Ovary (tissue), 9 donors: ENCODE data around the gene RGS12. TPM values are rescaled to one million over a fixed set of nuclear protein-coding genes. Genes with fewer than 3 reads are reported as not detected.

ENCODE experiments used
- DNase-seq, 5 donors: peaks; one replicate each; pipeline ENCODE4 v3.0.0-alpha.2; 2019 to 2020
- H3K27ac ChIP-seq, 2 donors: fragments of 200-600 bp; one replicate each; pipeline versions ENCODE4 v1.5.1 to v1.8.0; 2019 to 2022
- H3K27me3 ChIP-seq: fragments of 200-600 bp; one replicate; pipeline ENCODE4 v1.8.0; 2022
- H3K36me3 ChIP-seq: fragments of 200-600 bp; sonication (generic); one replicate; pipeline ENCODE4 v1.5.1; 2019
- H3K4me1 ChIP-seq: one replicate; pipeline ENCODE4 v1.8.1; 2013; ENCODE audit warnings: mild to moderate bottlenecking, moderate library complexity; ENCODE audit not compliant: insufficient read depth
- H3K4me3 ChIP-seq: fragments of 200-600 bp; sonication (generic); one replicate; pipeline ENCODE4 v1.5.1; 2017
- H3K9me3 ChIP-seq, 2 donors: fragments of 200-600 bp in 1 of 2; sonication (generic) in 1 of 2; one replicate each; pipeline versions ENCODE4 v1.5.1 to v1.8.1; 2013 to 2019; ENCODE audit warnings: mild to moderate bottlenecking in 1 of 2, moderate library complexity in 1 of 2
- EP300 ChIP-seq: sonication (generic); formaldehyde crosslinking; IDR thresholded peaks from one replicate; pipeline ENCODE4 v1.6.1; 2017; ENCODE audit warnings: antibody characterized with exemption
- POLR2A ChIP-seq: fragments of 450-650 bp; IDR thresholded peaks from one replicate; pipeline ENCODE4 v1.6.1; 2017; ENCODE audit warnings: antibody characterized with exemption, mild to moderate bottlenecking, moderate library complexity
- WGBS, 3 donors: extraction: QIAGEN DNeasy Blood & Tissue Kit in 1 of 3; methylation state at CpG; one replicate each; pipeline versions ENCODE4 v1.1.5 to v1.1.7; 2013 to 2017; 5-methylcytosine and 5-hydroxymethylcytosine counted together
- intact Hi-C, 4 donors: fragments of 100-400 bp; cut with DNase I; formaldehyde crosslinking; loops; one replicate each; pipeline versions ENCODE4 v1.11.0 to v1.15.1; 2022 to 2023
- polyA plus RNA-seq, 2 donors: library from polyadenylated mRNA; stranded (reverse); fragments of 200-250 nt in 1 of 2; fragments of 350-450 nt in 1 of 2; fragmentation: Illumina TruSeq in 1 of 2; extraction: RNeasy Lipid Tissue Mini Kit (QIAGEN cat#74804) in 1 of 2; gene quantifications; one replicate each; pipeline ENCODE4 v1.2.3, GENCODE V29; 2013 to 2014
- total RNA-seq, 7 donors: library from RNA; depleted of rRNA in 2 of 7; stranded (reverse); fragments of >200 nt in 2 of 7; fragmentation: NEBNext Ultra II Directional in 3 of 7; extraction: Animal tissue kit (Norgen Biotek cat#: 25700) in 3 of 7; gene quantifications; one replicate each; pipeline versions ENCODE4 v1.1.0 to v1.2.4, GENCODE V29; 2016 to 2023
- TF ChIP-seq, protein P1 (sequence below), 3 donors: fragments of 450-650 bp in 2 of 3; fragments of 200-600 bp in 1 of 3; IDR thresholded peaks; one replicate each; pipeline versions ENCODE4 v1.5.1 to v1.8.0; 2016 to 2022; ENCODE audit warnings: antibody characterized with exemption in 3 of 3, mild to moderate bottlenecking in 1 of 3
- donor health status: DM: no; HTN: no; CAD: no; lungs with moderate emphysema.
- donor health status: DM: no; HTN: no; CAD: no.
- donor health status: Bipolar disorder and iron deficiency.
- donor health status: DM: yes; HTN: yes; CAD: no.
- donor health status: DM: no; HTN: no; CAD: no.
- donor health status: DM: yes; HTN: yes; CAD: no.

The RGS12 gene
- total and polyA plus RNA-seq, 9 donors, result 11.4 to 50.7 (median 30.9) TPM

DNA sequence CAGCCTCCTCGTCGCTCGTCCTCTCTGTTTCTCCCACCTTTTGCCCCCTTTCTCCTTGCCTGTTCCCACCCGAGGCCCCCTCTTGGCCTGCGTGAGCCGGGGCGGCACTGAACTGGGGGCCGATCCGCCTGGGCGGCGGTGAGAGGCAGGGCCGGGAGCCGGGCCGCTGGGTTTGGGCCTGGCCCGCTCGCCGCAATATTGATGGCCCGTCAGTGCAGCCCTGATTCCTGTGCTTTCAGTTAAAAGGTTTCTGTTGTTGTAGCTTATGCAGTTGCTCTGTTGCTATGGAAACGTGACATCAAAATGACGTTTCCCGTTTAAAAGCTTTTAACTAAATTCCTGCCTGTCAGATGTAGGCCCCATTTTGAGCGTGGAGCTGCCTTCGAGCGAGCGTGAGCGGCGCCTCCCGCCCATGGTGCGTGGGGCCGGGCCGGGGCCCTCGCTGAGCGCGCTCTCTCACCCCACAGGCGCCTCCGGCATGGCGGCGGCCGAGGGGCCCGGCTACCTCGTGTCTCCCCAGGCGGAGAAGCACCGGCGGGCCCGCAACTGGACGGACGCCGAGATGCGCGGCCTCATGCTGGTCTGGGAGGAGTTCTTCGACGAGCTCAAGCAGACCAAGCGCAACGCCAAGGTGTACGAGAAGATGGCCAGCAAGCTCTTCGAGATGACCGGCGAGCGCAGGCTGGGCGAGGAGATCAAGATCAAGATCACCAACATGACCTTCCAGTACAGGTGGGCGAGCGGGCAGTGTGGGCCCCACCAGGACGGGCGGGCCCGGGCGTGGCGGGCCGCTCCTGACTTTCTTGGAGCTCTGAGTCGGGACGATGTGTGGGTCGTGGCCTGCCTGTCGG, 43.8 kb upstream of the RGS12 start, which contains the start of gene MSANTD1:
Gene MSANTD1 (plus strand): TSS at position 349 of the 851 bp plus-strand sequence. CDS start 64 bp downstream, at position 413.
- H3K36me3 ChIP-seq, result no peaks in the 10 kb centered on the region
- intact Hi-C loops, result no loop called here
- WGBS, 3 donors, result 87 to 90% (median 90%) methylated on average over 72 of the region's 72 CpGs

DNA sequence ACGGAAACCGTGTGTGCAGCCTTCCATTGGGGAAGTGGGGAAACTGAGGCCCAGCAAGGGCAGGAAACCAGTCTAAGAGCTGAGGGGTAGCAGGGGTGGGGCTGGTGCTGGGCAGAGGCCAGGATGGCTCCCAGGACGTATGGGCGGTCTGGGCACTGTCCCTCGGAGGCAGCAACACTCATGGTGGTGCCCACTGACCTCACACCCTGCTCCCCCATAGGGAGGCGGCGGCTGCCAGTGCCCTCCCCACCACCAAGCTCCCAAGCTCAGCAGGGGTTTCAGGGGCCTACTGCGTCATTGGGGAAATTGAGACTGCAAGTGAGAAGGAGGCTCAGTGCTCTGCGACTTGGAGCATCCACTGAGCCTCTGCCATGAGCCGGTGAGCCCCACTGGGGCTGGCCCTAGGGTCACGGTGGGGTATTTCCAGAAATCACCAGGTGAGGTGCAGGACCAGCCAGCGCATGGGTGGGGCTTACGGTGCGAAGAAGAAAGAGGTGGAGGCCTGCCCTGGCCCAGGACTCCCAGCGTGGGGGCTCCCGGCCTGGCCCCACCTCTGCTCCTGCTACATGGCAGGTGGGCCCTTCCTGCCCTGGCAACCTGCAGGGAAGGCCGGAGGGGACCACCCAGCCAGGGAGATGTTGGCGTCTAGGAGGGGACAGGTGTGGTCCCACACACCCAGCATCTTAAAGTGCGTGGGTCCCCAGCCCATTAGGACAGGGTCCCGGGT, 42.9 kb upstream of the RGS12 start:
- H3K36me3 ChIP-seq, result no peaks in the 10 kb centered on the region
- H3K27me3 ChIP-seq, result no peaks in the 10 kb centered on the region
- TF ChIP-seq EP300 (no peak), POLR2A (no peak)
- TF ChIP-seq, protein P1, sequence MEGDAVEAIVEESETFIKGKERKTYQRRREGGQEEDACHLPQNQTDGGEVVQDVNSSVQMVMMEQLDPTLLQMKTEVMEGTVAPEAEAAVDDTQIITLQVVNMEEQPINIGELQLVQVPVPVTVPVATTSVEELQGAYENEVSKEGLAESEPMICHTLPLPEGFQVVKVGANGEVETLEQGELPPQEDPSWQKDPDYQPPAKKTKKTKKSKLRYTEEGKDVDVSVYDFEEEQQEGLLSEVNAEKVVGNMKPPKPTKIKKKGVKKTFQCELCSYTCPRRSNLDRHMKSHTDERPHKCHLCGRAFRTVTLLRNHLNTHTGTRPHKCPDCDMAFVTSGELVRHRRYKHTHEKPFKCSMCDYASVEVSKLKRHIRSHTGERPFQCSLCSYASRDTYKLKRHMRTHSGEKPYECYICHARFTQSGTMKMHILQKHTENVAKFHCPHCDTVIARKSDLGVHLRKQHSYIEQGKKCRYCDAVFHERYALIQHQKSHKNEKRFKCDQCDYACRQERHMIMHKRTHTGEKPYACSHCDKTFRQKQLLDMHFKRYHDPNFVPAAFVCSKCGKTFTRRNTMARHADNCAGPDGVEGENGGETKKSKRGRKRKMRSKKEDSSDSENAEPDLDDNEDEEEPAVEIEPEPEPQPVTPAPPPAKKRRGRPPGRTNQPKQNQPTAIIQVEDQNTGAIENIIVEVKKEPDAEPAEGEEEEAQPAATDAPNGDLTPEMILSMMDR (IDR thresholded peaks at IDR 0.05), result no peak
- peak in 1 of 5 donors; percentile 11 for DNase-seq
- peaks cover 1% of the 10 kb centered on the region for H3K4me1 ChIP-seq
- intact Hi-C loops, result no loop called here
- no peak overlapping the region for H3K27ac ChIP-seq
- 84 to 88% (median 84%) methylated on average over 19 to 20 of the region's 20 CpGs for WGBS, 3 donors
- H3K4me3 ChIP-seq, result no peak overlapping the region
- no peaks in the 10 kb centered on the region for H3K9me3 ChIP-seq

More for the DNA sequence above, 43.8 kb upstream of the RGS12 start, which contains the start of gene MSANTD1:
- Histone ChIP-seq H3K4me3 (no peak within 1 kb of the TSS), H3K27ac (no peak within 1 kb of the TSS), H3K27me3 (no peaks in the 10 kb centered on the region), H3K9me3 (no peaks in the 10 kb centered on the region), H3K4me1 (peaks cover 1% of the 10 kb centered on the region)
- no peak for DNase-seq
- TF ChIP-seq EP300, result no peak
- no peak for TF ChIP-seq POLR2A
- TF ChIP-seq, protein P1 (IDR thresholded peaks at IDR 0.05), result no peak

DNA sequence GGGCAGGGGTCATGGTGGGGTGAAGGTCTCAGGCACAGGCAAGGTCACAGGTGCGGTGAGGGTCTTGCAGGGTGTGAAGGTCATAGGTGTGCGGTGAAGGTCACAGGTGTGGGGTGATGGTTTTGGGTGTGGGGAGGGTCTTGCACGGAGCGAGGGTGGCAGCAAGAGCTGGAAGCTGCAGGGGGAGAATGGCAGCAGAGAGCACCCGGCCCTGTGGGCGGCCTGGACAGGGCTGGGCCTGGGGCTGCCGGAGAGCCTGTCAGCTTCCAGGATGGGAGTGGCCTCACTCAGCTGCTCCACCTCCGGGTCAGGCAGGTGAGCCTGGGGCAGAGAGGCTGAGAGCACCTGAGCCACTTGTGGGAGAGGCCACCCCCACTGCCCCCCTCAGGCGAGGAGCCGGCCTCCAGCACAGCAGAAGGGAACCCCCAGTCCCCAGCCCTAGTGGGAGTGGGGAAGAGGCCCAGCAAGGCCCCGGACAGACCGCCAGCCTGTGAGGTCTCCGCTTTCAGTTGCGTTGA, 42.3 kb upstream of the RGS12 start:
- H3K36me3 ChIP-seq, result no peaks in the 10 kb centered on the region
- no peak overlapping the region for H3K4me3 ChIP-seq
- peaks cover 1% of the 10 kb centered on the region for H3K4me1 ChIP-seq
- DNase-seq, result peak in 2 of 5 donors; percentile 17 to 30
- no peak overlapping the region for H3K27ac ChIP-seq
- H3K9me3 ChIP-seq, result no peaks in the 10 kb centered on the region
- H3K27me3 ChIP-seq, result no peaks in the 10 kb centered on the region
- intact Hi-C loops, result no loop called here
- TF ChIP-seq, protein P1 (IDR thresholded peaks at IDR 0.05), result no peak
- no peak for TF ChIP-seq POLR2A
- TF ChIP-seq EP300, result no peak
- WGBS, 3 donors, result 81 to 90% (median 82%) methylated on average over 14 of the region's 14 CpGs

DNA sequence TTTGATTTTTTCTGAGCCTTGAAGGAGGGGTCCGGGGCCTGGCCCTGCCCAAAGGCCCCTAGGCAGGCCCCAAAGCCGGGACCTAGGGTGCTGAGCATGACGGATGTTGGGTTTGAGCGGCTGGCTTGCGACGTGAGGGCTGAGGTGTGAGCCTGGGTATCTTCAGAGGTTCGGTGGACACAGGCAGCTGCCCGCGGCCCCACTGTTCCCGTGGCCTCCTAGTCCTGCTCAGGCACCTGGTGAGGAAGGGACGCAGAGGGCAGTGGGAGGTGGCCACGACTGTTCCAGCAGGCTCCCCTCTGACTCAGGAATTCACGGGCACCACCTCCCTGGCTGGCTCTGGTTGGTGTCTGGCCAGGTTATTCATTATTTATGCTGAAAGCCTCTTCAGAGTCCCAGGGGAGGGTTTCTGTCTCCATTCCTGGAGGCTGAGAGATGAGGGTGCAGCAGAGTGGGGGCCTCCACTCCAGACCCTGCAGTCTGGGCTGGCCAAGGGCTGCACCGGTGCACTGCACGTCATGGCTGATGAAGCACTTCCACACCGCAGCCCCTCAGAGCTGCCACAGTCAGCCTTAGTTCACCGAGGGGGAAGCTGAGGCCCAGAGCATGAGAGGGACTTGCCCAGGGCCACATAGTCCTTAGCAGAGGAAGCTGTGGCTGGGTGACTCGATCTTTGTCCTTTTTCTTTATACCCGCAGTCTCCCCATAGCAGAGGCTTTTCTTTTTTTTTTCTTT, 41.7 kb upstream of the RGS12 start:
- H3K27me3 ChIP-seq, result no peaks in the 10 kb centered on the region
- H3K9me3 ChIP-seq, result no peaks in the 10 kb centered on the region
- TF ChIP-seq, protein P1 (IDR thresholded peaks at IDR 0.05), result no peak
- TF ChIP-seq EP300, result no peak
- TF ChIP-seq POLR2A, result no peak
- intact Hi-C loops, result no loop called here
- no peak overlapping the region for H3K27ac ChIP-seq
- H3K4me3 ChIP-seq, result no peak overlapping the region
- DNase-seq, result peak in 3 of 5 donors; percentile 13 to 28 (median 19)
- 92 to 93% (median 92%) methylated on average over 19 of the region's 19 CpGs for WGBS, 3 donors
- no peaks in the 10 kb centered on the region for H3K36me3 ChIP-seq
- peaks cover 1% of the 10 kb centered on the region for H3K4me1 ChIP-seq
